Measurements from ENCODE around the gene ARL11.
"Not testable (repeated sequence)": the region's sequence is repeated elsewhere in the genome, so short reads cannot be mapped to it uniquely, and the experiment has no call there.

ARL11 gene

DNA sequence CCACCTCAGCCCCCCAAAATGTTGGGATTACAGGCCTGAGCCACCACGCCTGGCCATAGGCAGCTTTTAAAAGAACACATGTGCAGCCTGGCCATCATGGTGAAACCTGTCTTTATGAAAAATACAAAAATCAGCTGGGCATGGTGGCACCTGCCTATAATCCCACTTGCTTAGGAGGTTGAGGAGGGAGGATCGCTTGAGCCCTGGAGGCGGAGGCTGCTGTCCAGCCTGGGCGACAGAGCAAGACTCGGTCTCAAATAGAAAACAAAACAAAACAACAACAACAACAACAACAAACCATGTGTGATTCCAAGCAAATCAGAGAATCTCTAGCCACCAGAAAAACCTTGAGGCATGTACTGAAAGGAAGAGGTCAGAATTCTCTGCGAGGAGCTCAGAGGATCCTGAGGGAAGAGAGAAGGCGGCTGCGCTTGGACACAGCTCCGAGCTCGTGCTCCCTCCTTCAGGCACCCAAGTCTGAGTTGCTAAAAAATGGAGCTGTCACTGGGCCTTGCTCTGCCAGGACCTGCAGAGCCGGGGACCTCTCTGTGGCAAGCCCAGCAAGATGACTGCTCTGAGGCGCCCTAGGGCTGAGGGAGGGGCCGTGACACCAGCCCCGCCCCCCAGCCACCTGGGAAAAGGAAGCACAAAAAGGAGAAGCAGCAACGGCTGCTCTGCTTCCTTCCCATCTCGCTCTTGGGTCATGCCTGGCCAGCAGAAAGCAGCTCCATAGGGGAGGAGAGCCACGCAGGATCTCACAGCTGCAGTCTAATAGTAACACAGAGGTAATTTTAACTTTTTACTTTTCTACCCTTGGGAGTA is at the start of gene ARL11:
Gene ARL11 (plus strand): TSS at position 677 of the 822 bp plus-strand sequence. CDS start 1,941 bp downstream, outside the sequence.
- DNase-seq = peak; percentile 11

DNA sequence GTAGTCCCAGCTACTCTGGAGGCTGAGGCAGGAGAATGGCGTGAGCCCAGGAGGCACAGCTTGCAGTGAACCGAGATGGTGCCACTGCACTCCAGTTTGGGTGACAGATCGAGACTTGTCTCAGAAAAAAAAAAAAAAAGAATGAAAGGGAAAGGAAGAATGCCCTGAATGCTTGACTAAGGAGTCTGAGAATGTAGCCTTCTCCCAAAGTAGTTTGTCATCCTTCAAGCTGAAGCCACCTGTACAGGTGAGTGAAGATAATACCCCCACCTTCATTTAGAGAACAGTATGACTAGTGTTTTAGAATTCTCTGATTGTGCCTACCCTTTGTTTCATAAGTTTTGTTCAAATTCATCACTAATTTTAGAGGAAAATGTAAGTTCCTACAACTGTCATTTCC is 48.8 kb upstream of the ARL11 start:
- DNase-seq = no peak

DNA sequence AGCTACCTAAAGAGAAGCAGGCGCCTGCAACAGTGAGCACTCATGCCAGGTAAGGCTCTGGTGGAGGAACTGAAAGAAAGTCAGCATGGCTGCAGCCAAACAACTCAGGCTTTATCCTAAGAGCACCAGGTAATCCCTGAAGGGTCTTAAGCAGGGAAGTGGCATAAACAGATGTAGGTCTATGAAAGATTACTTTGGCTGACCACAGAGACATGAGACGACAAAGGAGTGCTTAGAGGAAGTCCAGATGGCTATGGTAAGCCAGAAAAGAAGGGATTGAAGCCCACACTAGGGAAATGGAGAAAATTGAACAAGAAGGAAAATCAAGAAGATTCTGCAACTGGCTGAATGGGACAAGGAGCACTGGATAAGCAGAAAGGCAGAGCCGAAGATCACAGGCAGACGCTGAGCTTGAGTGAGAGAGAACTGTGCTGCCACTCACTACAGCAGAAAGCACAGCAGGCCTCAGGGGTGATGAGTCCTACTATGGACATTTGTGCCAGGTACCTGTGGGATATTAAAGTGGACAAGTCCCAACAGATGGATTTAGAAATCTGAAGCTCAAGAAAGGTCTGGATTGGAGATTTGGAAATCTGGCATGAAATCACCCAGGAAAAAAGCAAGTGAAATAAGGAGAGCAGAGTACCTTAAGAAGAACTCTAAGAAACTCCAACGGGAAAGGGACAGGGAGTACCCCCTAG is 47.2 kb upstream of the ARL11 start:
- no peak for DNase-seq

DNA sequence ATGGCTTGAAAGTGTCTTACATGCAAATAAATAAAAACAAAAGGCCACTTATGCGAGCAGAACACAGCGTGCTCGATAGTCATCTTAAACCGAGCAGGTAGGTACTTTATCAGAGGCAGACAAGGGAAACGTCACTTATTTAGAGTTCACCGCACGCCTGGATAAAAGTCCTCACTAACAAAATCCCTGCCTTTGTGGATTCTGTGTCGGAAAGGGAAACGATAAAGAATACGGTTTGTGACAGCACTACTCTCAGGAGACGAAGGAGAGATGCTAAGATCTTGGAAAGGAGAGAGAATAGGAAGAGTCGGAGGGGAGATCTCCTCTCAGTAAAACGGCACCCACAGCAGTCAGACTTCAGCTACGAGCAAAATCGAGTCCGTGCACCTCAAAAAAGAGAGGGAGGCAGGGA is 43.5 kb upstream of the ARL11 start:
- no peak for DNase-seq

DNA sequence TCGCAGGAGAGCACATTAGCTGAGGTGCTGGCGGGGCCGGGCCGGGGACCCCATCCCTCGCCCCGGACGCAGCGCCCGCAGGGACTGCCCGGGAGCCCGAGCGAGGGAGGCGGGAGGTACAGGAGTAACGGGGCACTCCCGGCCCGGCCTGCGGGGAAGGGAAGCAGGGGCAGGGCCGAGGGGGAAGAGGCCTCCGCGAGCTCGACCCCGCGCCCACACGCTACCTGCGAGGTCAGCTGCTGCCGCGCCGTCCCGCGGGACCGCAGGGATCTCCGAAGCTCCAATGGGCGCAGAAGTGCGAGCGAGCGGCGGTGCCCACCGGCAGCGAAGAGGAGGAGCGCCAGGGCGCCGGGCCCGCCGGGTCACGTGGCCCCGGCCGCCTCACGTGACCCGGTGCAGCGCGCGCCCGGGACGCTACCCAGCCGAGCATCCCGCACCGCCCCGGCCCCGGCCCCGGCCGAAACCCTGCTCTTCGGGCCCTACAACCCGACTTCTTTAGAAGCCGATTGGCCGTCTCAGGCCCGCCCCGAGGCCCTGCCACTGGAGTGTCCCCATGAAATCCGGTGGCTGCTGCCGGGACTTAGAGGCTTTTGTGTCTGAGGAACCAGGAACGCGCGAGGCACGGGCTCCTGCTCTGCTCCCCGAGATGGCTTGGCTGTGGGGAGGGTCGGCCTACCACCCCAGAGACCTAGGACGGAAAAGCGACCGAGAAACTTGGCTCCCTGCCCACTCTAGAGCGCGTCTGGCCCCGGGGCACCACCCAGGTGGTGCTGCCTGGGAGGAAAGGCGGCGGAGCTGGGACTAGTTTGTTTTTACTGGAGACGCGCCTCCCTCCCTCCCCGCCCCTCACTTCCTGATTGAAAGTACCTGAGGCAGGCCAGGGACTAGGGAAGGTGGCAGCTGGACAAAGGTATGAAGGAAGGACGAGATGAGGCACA is 42.8 kb upstream of the ARL11 start, which contains the start of gene RCBTB1:
Gene RCBTB1 (minus strand): TSS at position 339 of the 938 bp plus-strand sequence. CDS start 18,279 bp downstream, outside the sequence.
- peak; percentile 67 for DNase-seq

DNA sequence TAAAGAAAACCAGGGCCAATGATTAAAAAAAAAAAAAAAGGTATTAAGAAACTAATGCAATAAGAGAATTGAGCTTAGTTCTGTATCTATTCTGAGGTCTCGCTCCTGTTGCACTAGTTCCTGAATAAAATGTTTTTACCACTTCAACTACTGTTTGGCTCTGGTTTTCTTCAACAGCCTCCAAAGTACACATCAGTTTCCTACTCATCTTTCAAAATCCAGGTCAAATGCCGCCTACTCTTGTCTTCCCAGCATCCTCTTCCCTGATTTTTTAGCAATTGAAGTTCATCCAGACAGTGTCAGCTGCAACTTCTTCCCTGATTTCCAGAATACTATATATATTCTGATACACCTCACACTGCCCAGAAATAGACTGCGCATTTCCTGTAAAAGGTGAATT is 41.6 kb upstream of the ARL11 start:
- DNase-seq = no peak

DNA sequence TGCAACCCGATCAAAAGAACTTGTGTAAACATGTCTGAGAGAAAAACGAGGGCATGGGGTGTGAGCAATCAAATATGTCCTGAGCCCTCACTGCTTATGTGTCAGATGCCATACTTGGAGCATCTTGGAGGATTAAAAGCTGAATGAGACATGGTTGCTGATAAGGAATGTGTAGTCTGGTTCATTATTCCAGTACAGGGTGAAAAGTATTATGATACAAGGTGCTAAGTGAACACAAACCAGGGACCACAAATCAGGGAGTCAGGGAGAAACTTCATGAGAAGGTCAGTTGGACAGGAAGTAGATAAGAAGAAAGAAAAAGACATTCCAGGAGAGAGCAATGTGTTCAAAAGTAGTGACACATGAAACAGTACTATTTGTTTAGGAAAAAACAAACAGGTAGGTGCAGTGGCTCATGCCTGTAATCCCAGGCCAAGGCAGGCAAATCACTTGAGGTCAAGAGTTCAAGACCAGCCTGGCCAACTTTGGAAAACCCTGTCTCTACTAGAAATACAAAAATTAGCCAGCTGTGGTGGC is 40.9 kb upstream of the ARL11 start:
- no peak for DNase-seq

DNA sequence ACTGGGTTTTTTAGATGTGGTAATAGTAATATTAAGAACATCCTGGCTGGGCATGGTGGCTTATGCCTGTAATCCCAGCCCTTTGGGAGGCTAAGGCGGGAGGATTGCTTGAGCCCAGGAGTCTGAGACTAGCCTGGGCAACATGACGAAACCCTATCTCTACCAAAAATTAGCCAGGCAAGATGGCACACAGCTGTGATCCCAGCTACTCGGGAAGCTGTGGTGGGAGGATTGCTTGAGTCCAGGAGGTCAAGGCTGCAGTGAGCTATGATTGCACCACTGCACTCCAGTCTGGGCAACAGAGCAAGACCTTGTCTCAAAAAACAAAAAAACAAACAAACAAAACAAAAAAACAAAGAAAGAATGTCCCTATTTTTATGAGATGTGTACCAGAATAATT is 37.6 kb upstream of the ARL11 start:
- DNase-seq = not testable (repeated sequence)

DNA sequence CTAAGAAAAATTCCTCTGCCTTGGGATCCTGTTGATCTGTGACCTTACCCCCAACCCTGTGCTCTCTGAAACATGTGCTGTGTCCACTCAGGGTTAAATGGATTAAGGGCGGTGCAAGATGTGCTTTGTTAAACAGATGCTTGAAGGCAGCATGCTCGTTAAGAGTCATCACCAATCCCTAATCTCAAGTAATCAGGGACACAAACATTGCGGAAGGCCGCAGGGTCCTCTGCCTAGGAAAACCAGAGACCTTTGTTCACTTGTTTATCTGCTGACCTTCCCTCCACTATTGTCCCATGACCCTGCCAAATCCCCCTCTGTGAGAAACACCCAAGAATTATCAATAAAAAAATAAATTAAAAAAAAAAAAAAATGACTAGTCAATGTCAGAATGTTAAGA is 34.4 kb upstream of the ARL11 start:
- DNase-seq = not testable (repeated sequence)

DNA sequence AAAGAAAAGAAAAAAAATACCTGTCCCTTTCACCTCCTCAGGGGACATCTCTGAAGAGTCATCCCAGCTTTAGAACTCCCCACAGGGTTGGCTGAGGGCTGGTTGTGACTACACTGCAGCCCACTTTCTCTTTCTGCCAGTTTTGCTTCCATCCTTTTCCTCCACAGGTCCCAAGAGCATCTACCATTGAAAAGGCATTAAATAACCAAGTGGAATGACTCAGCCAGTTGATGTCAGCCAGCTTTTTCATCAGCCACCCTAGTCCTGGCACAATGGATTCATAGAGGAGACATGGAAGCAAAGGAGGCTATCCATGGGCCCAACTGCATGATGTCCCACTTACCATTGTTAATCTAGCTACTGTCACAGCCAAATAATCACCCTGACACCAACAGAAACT is 33.7 kb upstream of the ARL11 start:
- DNase-seq = no peak

DNA sequence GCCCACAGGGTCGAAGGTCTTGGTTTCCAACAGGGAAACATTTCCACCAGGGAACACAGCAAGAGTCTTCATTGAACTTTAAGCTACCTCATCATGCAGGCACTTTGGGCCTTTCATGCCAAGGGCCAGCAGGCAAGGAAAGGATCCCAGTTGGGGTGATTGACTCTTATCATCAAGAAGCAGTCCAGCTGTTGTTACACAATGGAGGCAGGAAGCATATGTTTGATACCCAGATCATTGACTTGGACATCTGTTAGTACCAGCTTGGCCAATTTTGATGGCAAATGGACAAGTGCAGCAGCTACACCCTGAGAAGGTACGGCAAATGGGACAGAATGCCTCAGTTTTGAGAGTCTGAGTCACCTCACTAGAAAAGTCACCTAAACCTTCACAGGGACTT is 32.1 kb upstream of the ARL11 start:
- DNase-seq = no peak

DNA sequence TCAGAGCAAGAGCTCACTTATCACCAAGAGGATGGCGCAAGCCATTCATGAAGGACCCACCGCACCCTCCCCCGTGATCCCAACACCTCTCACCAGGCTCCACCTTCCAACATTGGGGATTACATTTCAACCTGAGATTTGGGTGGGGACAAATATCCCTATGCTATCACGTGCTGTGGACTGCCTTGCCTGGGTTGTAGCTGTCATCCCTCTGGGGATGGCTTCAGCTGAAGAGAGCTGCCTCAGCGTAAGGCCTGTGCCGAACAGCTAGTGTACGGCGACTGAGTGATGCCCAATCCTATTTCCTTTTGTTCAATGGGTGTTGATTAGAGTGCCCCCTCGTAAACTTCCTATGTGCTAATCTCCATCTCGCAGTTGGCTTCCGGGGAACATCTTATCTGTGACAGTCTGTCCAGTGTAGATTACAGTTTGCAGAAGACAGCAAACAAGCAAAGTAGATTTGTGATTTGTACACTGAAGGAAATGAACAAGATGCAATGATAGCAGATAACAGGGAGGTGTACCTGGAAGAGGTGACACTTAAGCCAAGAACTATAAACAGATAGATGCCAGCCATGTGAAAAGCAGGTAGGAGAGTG is 31.2 kb upstream of the ARL11 start:
- DNase-seq = no peak

DNA sequence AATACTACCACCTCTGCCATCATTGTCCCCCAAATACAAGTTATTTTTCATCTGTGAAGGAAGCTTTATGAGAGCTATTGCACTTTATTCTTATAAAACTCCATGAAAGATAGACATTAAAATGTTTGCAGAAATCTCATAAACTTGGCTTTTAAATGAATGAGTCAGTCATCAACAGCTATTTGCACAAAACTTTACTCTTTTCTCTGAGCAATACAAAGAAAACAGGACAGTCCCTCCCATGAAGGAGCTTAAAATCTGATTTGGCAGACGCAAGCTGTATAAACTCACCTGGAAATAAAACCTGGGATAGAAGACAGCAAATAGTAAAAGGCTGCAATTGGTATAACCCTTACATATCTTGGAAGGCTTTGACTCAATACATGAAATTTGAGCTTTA is 26.3 kb upstream of the ARL11 start:
- no peak for DNase-seq

DNA sequence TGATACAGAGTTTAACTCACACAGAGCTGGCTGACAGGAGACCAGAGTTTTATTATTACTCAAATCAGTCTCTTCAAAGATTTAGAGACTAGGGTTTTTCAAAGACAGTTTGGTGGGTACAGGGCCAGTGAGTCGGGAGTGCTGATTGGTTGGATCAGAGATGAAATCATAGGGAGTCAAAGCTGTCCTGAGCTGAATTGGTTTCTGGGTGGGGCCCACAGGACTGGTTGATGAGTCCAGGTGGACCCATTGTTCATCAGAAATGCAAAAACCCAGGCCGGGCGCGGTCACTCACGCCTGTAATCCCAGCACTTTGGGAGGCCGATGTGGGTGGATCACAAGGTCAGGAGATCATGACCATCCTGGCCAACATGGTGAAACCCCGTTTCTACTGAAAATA is 25.7 kb upstream of the ARL11 start:
- DNase-seq = not testable (repeated sequence)

DNA sequence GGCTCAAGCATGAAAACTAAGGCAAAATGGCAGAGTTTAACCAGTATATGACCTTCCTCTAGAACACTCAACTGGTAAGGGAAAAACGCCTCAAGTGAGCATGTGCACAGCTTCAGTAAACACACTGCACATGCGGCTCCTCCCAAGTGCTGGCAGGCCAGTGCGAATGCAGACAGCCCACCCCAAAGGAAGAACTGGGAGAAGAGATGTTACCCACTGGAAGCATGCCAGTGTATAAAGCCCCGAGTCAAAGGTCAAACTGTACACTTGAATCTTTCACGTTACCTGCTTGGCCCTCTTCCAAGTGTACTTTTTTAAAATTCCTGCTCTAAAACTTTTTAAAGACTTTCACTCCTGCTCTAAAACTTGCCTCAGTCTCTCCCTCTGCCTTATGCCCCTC is 23.7 kb upstream of the ARL11 start:
- DNase-seq = no peak

DNA sequence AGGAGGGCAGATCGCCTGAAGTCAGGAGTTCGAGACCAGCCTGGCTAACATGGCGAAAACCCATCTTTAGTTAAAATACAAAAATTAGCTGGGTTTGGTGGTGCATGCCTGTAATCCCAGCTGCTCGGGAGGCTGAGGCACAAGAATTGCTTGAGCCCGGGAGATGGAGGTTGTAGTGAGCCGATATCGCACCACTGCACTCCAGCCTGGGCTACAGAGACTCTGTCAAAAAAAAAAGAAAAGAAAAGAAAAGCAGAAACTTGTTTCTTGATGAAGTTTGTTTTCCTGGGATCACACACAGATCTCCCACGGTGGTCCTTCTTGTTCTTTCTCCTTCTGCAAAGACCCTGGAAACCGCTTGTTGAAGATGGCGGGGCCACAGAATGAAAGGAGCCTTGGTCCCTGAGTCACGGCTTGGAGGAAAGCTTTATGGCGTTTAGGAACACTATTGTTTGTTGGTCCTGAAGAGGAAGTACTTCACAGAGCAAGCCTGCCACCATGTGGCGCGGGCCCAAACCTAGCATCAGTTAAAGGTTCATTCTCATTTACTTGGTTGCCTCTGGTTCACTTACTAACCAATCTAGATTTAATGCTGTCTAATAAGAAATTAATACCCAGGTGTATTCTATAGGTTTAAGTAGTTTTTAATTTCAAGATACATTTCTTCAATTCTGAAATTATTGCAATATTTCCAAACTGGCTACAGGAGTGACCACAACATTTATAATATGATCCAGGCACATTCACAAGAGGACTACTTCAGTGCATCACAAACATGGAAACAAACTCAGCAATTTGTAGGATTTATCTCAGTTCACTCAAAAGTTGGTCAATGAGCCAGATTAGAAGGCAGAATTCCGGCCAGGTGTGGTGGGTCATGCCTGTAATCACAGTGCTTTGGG is 21.3 kb upstream of the ARL11 start:
- DNase-seq = peak; percentile 73

DNA sequence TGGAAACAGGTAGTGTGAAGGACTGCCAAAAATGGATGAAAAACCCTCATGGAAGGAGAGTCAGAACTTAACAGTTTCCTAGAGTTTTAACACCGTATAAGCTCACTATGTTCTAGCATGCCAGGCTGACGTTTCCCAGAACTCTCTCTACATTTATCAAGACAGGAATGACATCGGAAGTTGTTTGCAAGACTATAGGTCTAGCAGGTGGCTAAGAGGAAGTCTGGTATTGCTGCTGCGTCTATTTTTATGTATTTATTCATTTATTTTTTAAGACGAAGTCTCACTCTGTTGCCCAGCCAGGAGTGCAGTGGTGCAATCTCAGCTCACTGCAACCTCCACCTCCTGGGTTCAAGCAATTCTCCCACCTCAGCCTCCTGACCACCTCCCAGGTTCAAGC is 20.5 kb upstream of the ARL11 start:
- no peak for DNase-seq

DNA sequence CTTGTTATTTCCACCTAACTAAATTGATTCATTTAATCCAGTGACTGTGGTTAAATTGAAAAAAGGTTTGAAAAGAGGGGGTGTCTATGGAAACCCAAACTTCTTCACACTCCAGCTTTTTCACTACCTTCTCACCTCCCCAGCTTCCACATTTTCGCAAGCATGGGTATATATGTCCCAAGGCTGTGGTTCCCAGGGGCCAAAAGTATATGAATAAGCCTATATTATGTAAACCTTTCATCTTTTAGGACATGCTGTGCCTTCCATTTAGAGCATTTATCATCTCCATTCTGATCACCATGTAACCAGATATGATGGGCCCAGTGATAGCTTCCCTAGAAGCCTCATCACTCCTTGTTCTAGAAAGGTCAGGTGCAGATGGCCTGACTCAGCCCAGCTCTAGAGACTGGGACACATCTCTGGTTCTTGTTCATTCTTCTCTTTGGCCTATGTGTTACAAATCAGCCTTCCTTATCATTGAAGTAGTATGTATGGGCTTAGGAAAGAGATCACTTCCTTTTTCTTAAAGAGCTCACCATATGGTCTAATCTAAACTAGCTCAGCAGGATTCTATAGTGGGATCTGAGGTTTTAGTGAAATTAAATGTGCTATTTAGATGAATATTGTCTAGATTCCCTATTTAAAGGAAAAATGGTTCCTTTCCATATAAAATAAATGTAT is 19.5 kb upstream of the ARL11 start:
- DNase-seq = no peak

DNA sequence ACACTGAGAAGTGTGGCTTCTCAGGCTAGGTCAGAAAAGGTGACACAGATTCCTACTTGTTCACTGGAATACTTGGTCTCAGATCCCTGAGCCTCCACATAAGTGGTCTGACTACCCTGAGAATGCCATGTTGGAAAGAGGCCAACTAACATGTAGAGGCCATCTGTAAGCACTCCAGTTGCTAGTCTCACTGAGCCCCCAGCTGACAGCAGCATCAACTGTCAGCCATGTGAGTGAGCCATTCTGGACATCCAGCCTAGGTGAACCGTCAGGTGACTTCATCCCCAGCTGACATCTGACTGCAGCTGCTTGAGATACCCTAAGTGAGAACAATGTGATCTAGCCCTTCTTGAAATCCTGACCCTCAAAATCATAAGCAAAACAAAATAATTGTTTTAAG is 18.1 kb upstream of the ARL11 start:
- no peak for DNase-seq

DNA sequence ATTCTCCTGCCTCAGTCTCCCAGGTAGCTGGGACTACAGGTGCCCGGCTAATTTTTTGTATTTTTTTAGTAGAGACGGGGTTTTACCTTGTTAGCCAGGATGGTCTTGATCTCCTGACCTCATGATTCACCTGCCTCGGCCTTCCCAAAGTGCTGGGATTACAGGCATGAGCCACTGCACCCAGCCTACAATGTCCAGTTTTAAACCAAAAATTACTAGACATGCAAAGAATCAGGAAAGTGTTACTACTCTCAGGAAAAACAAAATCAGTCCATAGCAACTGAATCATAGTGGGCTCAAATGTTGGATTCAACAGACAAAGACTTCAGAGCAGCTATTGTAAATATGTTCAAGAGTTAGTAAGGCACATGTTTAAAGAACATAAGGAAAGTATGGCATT is 16.3 kb upstream of the ARL11 start:
- not testable (repeated sequence) for DNase-seq
